K562 (cell line): ENCODE data around the gene PDE8B. TPM values are rescaled to one million over a fixed set of nuclear protein-coding genes. Genes with fewer than 3 reads are reported as not detected.

Experiments used
- CHCHD3 ChIP-seq: fragments of 250-450 bp; sonication (Bioruptor Pico); IDR thresholded peaks from 2 replicates; pipeline ENCODE4 v2.1.2; 2022; ENCODE audit warnings: mild to moderate bottlenecking
- CTCFL ChIP-seq: IDR thresholded peaks from 2 replicates; pipeline ENCODE4 v1.6.1; 2011; ENCODE audit warnings: borderline replicate concordance, low read depth, mild to moderate bottlenecking, moderate library complexity, low read length; ENCODE audit not compliant: insufficient read depth, poor library complexity, severe bottlenecking
- FOXK2 ChIP-seq, 2 experiments: fragments of 450-650 bp; IDR thresholded peaks in 1 of 2; conservative IDR thresholded peaks in 1 of 2; 2 replicates each; pipeline ENCODE4 v1.6.1; 2016; ENCODE audit warnings: low read depth in 2 of 2, mild to moderate bottlenecking in 1 of 2
- STAT6 ChIP-seq: sonication (generic); formaldehyde crosslinking; IDR thresholded peaks from 2 replicates; pipeline ENCODE4 v1.8.1; 2023; ENCODE audit warnings: mild to moderate bottlenecking, missing genetic modification reagents
- THAP12 ChIP-seq: fragments of 250-450 bp; sonication (Bioruptor Pico); IDR thresholded peaks from 2 replicates; pipeline ENCODE4 v1.9.0; 2021; ENCODE audit warnings: mild to moderate bottlenecking, inconsistent platforms
- polyA plus RNA-seq, 8 experiments: library from polyadenylated mRNA; depleted of rRNA in 4 of 8; stranded (reverse) in 5 of 8; unstranded in 3 of 8; fragments of >200 nt; fragmentation: Nextera tagmentation in 2 of 8; fragmentation: Illumina TruSeq in 1 of 8; extraction: Ambion mirVana in 2 of 8; extraction: Trizol in 1 of 8; gene quantifications; 2 replicates each; pipeline versions ENCODE4 v1.2.1 to v1.2.3, GENCODE V29; 2011 to 2014; ENCODE audit warnings: inconsistent platforms in 1 of 8, missing spikeins in 1 of 8
- total RNA-seq, 7 experiments: library from RNA; depleted of rRNA in 6 of 7; stranded (reverse); fragments of >200 nt in 6 of 7; fragmentation: Illumina TruSeq in 2 of 7; extraction: Trizol in 2 of 7; gene quantifications; 2 replicates each; pipeline versions ENCODE4 v1.2.1 to v1.2.3, GENCODE V29; 2011 to 2021; ENCODE audit warnings: low replicate concordance in 1 of 7

PDE8B gene
- total and polyA plus RNA-seq, 9 of the 15 experiments (the other 6 are each of a cell fraction or from before 2014, with no cell fraction given), result 0.15 to 0.28 TPM; not detected in 7

- TF ChIP-seq THAP12 (CRISPR knock-in tag) (no peak), CTCFL (no peak), CHCHD3 (CRISPR knock-in tag) (no peak), FOXK2 (conservative IDR thresholded peaks at IDR 0.05 in 1 of 2, IDR thresholded peaks at IDR 0.05 in 1 of 2; ENCODE audit: low read depth in 2 of 2) (no peak), STAT6 (CRISPR knock-in tag) (no peak)
Measured at GRCh38 chr5:77316871-77317661, 106.6 kb downstream of the PDE8B start (continued).
